H1 (cell line): ENCODE results near the gene MYBPH. TPM values are rescaled to one million over a fixed set of nuclear protein-coding genes. Genes with fewer than 3 reads are reported as not detected.

Source experiments
- CTCF ChIA-PET: fragments of 300-600 bp; sonication (Branson Sonifier 250); formaldehyde crosslinking; loops from one replicate; lab custom pipeline; 2021; ENCODE audit not compliant: partially characterized antibody; lab: Charles Lee
- POLR2A ChIA-PET: fragments of 300-600 bp; sonication (Branson Sonifier 250); formaldehyde crosslinking; loops from one replicate; lab custom pipeline; 2021; ENCODE audit warnings: inconsistent platforms; ENCODE audit not compliant: partially characterized antibody; lab: Charles Lee
- DNase-seq, 2 experiments: peaks; one replicate each; pipeline versions ENCODE4 v3.0.0 to v3.0.0-alpha.2; 2010 to 2022; ENCODE audit warnings: low spot score in 2 of 2, low read depth in 1 of 2, mixed read lengths in 1 of 2
- FAIRE-seq: peaks from 2 replicates; lab custom pipeline; 2011; peaks lifted over from hg19 to GRCh38; lab: Jason Lieb, UNC
- H2AFZ ChIP-seq: 2 replicates; pipeline ENCODE4 v1.8.1; 2012; ENCODE audit warnings: low read length, inconsistent platforms
- H2AK5ac ChIP-seq: 2 replicates; pipeline ENCODE4 v1.6.1; 2013; ENCODE audit warnings: low read depth, low read length
- H2BK120ac ChIP-seq: replicated peaks from 2 replicates; pipeline ENCODE3; 2013; ENCODE audit warnings: low read depth, low read length, inconsistent platforms
- H2BK12ac ChIP-seq: 2 replicates; pipeline ENCODE4 v1.6.1; 2013; ENCODE audit warnings: low read depth, low read length
- H2BK15ac ChIP-seq: 2 replicates; pipeline ENCODE4 v1.6.1; 2013; ENCODE audit warnings: low read length
- H2BK20ac ChIP-seq: 2 replicates; pipeline ENCODE4 v1.6.1; 2013; ENCODE audit warnings: low read length
- H2BK5ac ChIP-seq: 2 replicates; pipeline ENCODE4 v1.6.1; 2013; ENCODE audit warnings: low read depth, low read length
- H3K14ac ChIP-seq: 2 replicates; pipeline ENCODE4 v1.6.1; 2013; ENCODE audit warnings: inconsistent platforms; ENCODE audit not compliant: insufficient read length
- H3K18ac ChIP-seq: 2 replicates; pipeline ENCODE4 v1.6.1; 2013; ENCODE audit warnings: low read length; ENCODE audit errors: extremely low read depth
- H3K23ac ChIP-seq: 2 replicates; pipeline ENCODE4 v1.6.1; 2013; ENCODE audit warnings: inconsistent platforms; ENCODE audit not compliant: insufficient read length
- H3K23me2 ChIP-seq: 2 replicates; pipeline ENCODE4 v1.6.1; 2013; ENCODE audit warnings: low read depth, low read length
- H3K27ac ChIP-seq: 2 replicates; pipeline ENCODE4 v1.6.1; 2011; ENCODE audit warnings: low read depth, low read length, inconsistent platforms
- H3K27me3 ChIP-seq, 4 experiments: replicated peaks in 1 of 4; 1 replicate in 1 of 4; 2 replicates in 3 of 4; pipeline versions ENCODE4 v1.6.1 to v1.8.1; 2011 to 2013; ENCODE audit warnings: low read length in 3 of 4, mild to moderate bottlenecking in 3 of 4, inconsistent platforms in 2 of 4, mixed read lengths in 2 of 4, moderate library complexity in 1 of 4; ENCODE audit not compliant: control insufficient read depth in 3 of 4, insufficient read depth in 3 of 4; ENCODE audit errors: extremely low read depth in 1 of 4
- H3K36me3 ChIP-seq, 4 experiments: 2 replicates each; pipeline versions ENCODE4 v1.6.1 to v1.8.1; 2011 to 2013; ENCODE audit warnings: mild to moderate bottlenecking in 4 of 4, low read length in 3 of 4, moderate library complexity in 2 of 4, control low read depth in 1 of 4, inconsistent platforms in 1 of 4; ENCODE audit not compliant: insufficient read depth in 4 of 4, control insufficient read depth in 2 of 4
- H3K4ac ChIP-seq: replicated peaks from 2 replicates; pipeline ENCODE3; 2013; ENCODE audit warnings: low read length, low read depth, mixed read lengths, inconsistent platforms; ENCODE audit not compliant: insufficient read length
- H3K4me1 ChIP-seq, 4 experiments: replicated peaks in 1 of 4; 1 replicate in 1 of 4; 2 replicates in 3 of 4; pipeline versions ENCODE4 v1.6.1 to v1.8.1; 2011 to 2013; ENCODE audit warnings: low read length in 3 of 4, inconsistent platforms in 2 of 4, mixed read lengths in 1 of 4; ENCODE audit not compliant: insufficient read depth in 4 of 4, control insufficient read depth in 3 of 4
- H3K4me2 ChIP-seq, 2 experiments: 2 replicates each; pipeline versions ENCODE4 v1.6.1 to v1.8.1; 2011 to 2013; ENCODE audit warnings: low read depth in 2 of 2, low read length in 2 of 2, control low read depth in 1 of 2, inconsistent platforms in 1 of 2, mild to moderate bottlenecking in 1 of 2; ENCODE audit not compliant: insufficient read depth in 1 of 2
- H3K4me3 ChIP-seq, 4 experiments: fragments of 200-600, 300-600 bp in 1 of 4; sonication (generic), shearing (Covaris generic), sonication (Bioruptor Twin) in 1 of 4; 2 replicates each; pipeline versions ENCODE4 v1.5.1 to v1.8.1; 2011 to 2016; ENCODE audit warnings: low read length in 4 of 4, low read depth in 3 of 4, control low read depth in 2 of 4, inconsistent platforms in 2 of 4, mild to moderate bottlenecking in 2 of 4, mixed read lengths in 1 of 4, moderate library complexity in 1 of 4; ENCODE audit not compliant: insufficient read depth in 2 of 4; ENCODE audit errors: extremely low read depth in 1 of 4
- H3K56ac ChIP-seq: replicated peaks from 2 replicates; pipeline ENCODE3; 2013; ENCODE audit warnings: low read depth, mild to moderate bottlenecking, mixed read lengths, low read length, inconsistent platforms; ENCODE audit not compliant: insufficient read length
- H3K79me1 ChIP-seq: 2 replicates; pipeline ENCODE4 v1.6.1; 2013; ENCODE audit warnings: low read depth, low read length, control low read depth
- H3K79me2 ChIP-seq, 2 experiments: 2 replicates each; pipeline versions ENCODE4 v1.6.1 to v1.8.1; 2012 to 2013; ENCODE audit warnings: low read length in 2 of 2, mild to moderate bottlenecking in 2 of 2, inconsistent platforms in 1 of 2; ENCODE audit not compliant: insufficient read depth in 2 of 2, control insufficient read depth in 1 of 2
- H3K9ac ChIP-seq, 4 experiments: replicated peaks in 1 of 4; 1 replicate in 1 of 4; 2 replicates in 3 of 4; pipeline versions ENCODE4 v1.6.1 to v1.8.1; 2011 to 2013; ENCODE audit warnings: low read depth in 3 of 4, low read length in 3 of 4, control low read depth in 2 of 4, mild to moderate bottlenecking in 2 of 4, moderate library complexity in 2 of 4, inconsistent platforms in 1 of 4; ENCODE audit errors: extremely low read depth in 1 of 4
- H3K9me3 ChIP-seq, 2 experiments: 2 replicates each; pipeline versions ENCODE4 v1.6.1 to v1.8.1; 2012 to 2013; ENCODE audit warnings: mild to moderate bottlenecking in 2 of 2, moderate library complexity in 2 of 2, control low read depth in 1 of 2, inconsistent platforms in 1 of 2, low read depth in 1 of 2, low read length in 1 of 2, mixed read lengths in 1 of 2; ENCODE audit not compliant: insufficient read depth in 2 of 2
- H4K20me1 ChIP-seq, 2 experiments: replicated peaks in 1 of 2; 2 replicates each; pipeline versions ENCODE3 to v1.8.1; 2011 to 2013; ENCODE audit warnings: inconsistent platforms in 2 of 2, low read length in 2 of 2, mild to moderate bottlenecking in 1 of 2; ENCODE audit not compliant: insufficient read depth in 2 of 2, control insufficient read depth in 1 of 2
- H4K5ac ChIP-seq: 2 replicates; pipeline ENCODE4 v1.6.1; 2013; ENCODE audit warnings: low read length, low read depth, mixed read lengths, inconsistent platforms; ENCODE audit not compliant: insufficient read length
- H4K8ac ChIP-seq: 2 replicates; pipeline ENCODE4 v1.8.0; 2013; ENCODE audit warnings: mild to moderate bottlenecking, moderate library complexity, low read length, inconsistent platforms; ENCODE audit not compliant: insufficient read depth; ENCODE audit errors: extremely low read depth
- H4K91ac ChIP-seq: replicated peaks from 2 replicates; pipeline ENCODE3; 2013; ENCODE audit warnings: low read length, mixed read lengths, inconsistent platforms; ENCODE audit not compliant: insufficient read length
- BACH1 ChIP-seq: IDR thresholded peaks from 2 replicates; pipeline ENCODE4 v1.6.1; 2012; ENCODE audit warnings: low read length, improper control_type of control experiment
- CREB1 ChIP-seq: IDR thresholded peaks from 2 replicates; pipeline ENCODE4 v1.6.1; 2012; ENCODE audit warnings: inconsistent platforms
- GABPA ChIP-seq: IDR thresholded peaks from 2 replicates; pipeline ENCODE4 v1.6.1; 2011; ENCODE audit warnings: mild to moderate bottlenecking, low read length, moderate library complexity, borderline replicate concordance; ENCODE audit not compliant: insufficient read depth
- JUN ChIP-seq: IDR thresholded peaks from 2 replicates; pipeline ENCODE4 v1.6.1; 2011; ENCODE audit warnings: low read depth, mild to moderate bottlenecking, improper control_type of control experiment, low read length
- RAD21 ChIP-seq, 2 experiments: IDR thresholded peaks in 1 of 2; conservative IDR thresholded peaks in 1 of 2; 2 replicates each; pipeline ENCODE4 v1.6.1; 2011; ENCODE audit warnings: low read depth in 2 of 2, low read length in 2 of 2, improper control_type of control experiment in 1 of 2, inconsistent platforms in 1 of 2, mild to moderate bottlenecking in 1 of 2, moderate library complexity in 1 of 2
- RFX5 ChIP-seq: IDR thresholded peaks from 2 replicates; pipeline ENCODE4 v1.6.1; 2011; ENCODE audit warnings: low read depth, low read length, improper control_type of control experiment, borderline replicate concordance
- SAP30 ChIP-seq: fragments of 300-600 bp; sonication (generic); IDR thresholded peaks from 2 replicates; pipeline ENCODE4 v1.7.1; 2012; ENCODE audit warnings: low read length, moderate library complexity, mild to moderate bottlenecking, inconsistent platforms; ENCODE audit not compliant: insufficient read depth, insufficient replicate concordance
- SP1 ChIP-seq: IDR thresholded peaks from 2 replicates; pipeline ENCODE4 v1.6.1; 2011; ENCODE audit warnings: low read depth, low read length
- SP4 ChIP-seq: IDR thresholded peaks from 2 replicates; pipeline ENCODE4 v1.6.1; 2012; ENCODE audit warnings: low read length, inconsistent platforms
- TCF12 ChIP-seq: IDR thresholded peaks from 2 replicates; pipeline ENCODE4 v1.6.1; 2011; ENCODE audit warnings: low read depth, mild to moderate bottlenecking, low read length
- TEAD4 ChIP-seq: IDR thresholded peaks from 2 replicates; pipeline ENCODE4 v1.6.1; 2012; ENCODE audit warnings: low read depth, low read length, inconsistent platforms, mixed read lengths
- YY1 ChIP-seq: IDR thresholded peaks from 2 replicates; pipeline ENCODE4 v1.6.1; 2011; ENCODE audit warnings: low read depth, mild to moderate bottlenecking, low read length
- WGBS, 2 experiments: shearing (Covaris generic) in 1 of 2; methylation state at CpG; one replicate each; pipeline versions ENCODE4 v1.1.6 to v1.1.7; 2013 to 2015; ENCODE audit warnings: low lambda C conversion rate in 2 of 2, mixed read lengths in 2 of 2, inconsistent platforms in 1 of 2, low coverage in 1 of 2, missing lambda C conversion rate in 1 of 2; ENCODE audit not compliant: insufficient replicate concordance in 2 of 2, insufficient coverage in 1 of 2, insufficient read length in 1 of 2; ENCODE audit errors: extremely low coverage in 1 of 2, missing lambda C conversion rate in 1 of 2; 5-methylcytosine and 5-hydroxymethylcytosine counted together
- polyA plus RNA-seq, 7 experiments: library from polyadenylated mRNA; depleted of rRNA in 3 of 7; stranded (reverse) in 5 of 7; unstranded in 2 of 7; fragments of >200 nt in 5 of 7; fragments of 200-250 nt in 2 of 7; gene quantifications; 1 replicate in 5 of 7; 2 replicates in 1 of 7; 4 replicates in 1 of 7; pipeline versions ENCODE4 v1.2.1 to v1.2.3, GENCODE V29; 2011 to 2013; ENCODE audit warnings: missing spikeins in 2 of 7, mixed read lengths in 2 of 7
- total RNA-seq: library from RNA; stranded (reverse); fragmentation: NEBNext Ultra II Directional; extraction: Animal tissue kit (Norgen Biotek cat#: 25700); gene quantifications from 2 replicates; pipeline ENCODE4 v1.2.1, GENCODE V29; 2021

The MYBPH gene
- total and polyA plus RNA-seq, 2 of the 8 experiments (the other 6 are each of a cell fraction or from before 2014, with no cell fraction given) = not detected

- Histone ChIP-seq H3K4me3 (no peak overlapping the region), H3K56ac (no peak overlapping the region), H3K36me3 (no peaks in the 10 kb centered on the region), H4K91ac (no peak overlapping the region), H2BK20ac (no peak overlapping the region), H3K18ac (no peak overlapping the region), H3K4me2 (no peak overlapping the region), H3K14ac (no peak overlapping the region), H2BK120ac (no peak overlapping the region), H3K79me1 (no peaks in the 10 kb centered on the region), H3K4me1 (peaks cover 4 to 18% (median 9%) of the 10 kb centered on the region in 4 experiments), H4K5ac (no peak overlapping the region), H4K8ac (no peak overlapping the region), H2BK15ac (no peak overlapping the region), H2AFZ (no peak overlapping the region), H2AK5ac (no peak overlapping the region), H3K9me3 (no peaks in the 10 kb centered on the region), H3K27ac (no peak overlapping the region), H3K23me2 (no peaks in the 10 kb centered on the region), H2BK12ac (no peak overlapping the region), H3K27me3 (no peaks in the 10 kb centered on the region), H2BK5ac (no peak overlapping the region), H3K9ac (no peak overlapping the region), H3K4ac (no peak overlapping the region), H3K23ac (no peak overlapping the region), H3K79me2 (no peaks in the 10 kb centered on the region), H4K20me1 (no peaks in the 10 kb centered on the region)
- FAIRE-seq = no peak
- no peak for DNase-seq
- ChIA-PET POLR2A (no interaction called here), CTCF (interaction anchor here (0.9 to 6.1 kb wide), 9 partner anchors 9 to 142 kb away, joined by 3 to 64 read pairs (median 5); partner anchors contain the start of gene MYBPH)
- 85% methylated on average over 10 of the region's 10 CpGs; no CpG with 5 or more reads in 1 of the 2 experiments for WGBS, 2 experiments
- TF ChIP-seq TCF12 (no peak), YY1 (no peak), SP1 (no peak), BACH1 (no peak), GABPA (no peak), TEAD4 (no peak), CREB1 (no peak), JUN (no peak), RAD21 (IDR thresholded peaks at IDR 0.05 in 1 of 2, conservative IDR thresholded peaks at IDR 0.05 in 1 of 2; ENCODE audit: low read depth in 2 of 2, low read length in 2 of 2) (no peak), SP4 (no peak), SAP30 (no peak), RFX5 (no peak)
Measured at GRCh38 chr1:203181586-203182386, 6.2 kb upstream of the MYBPH start.
